ENCODE measurements around the gene KAT6B. TPM values are rescaled to one million over a fixed set of nuclear protein-coding genes. Genes with fewer than 3 reads are reported as not detected.

KAT6B gene
- total RNA-seq, 1 donor from 2014 or later, result 47.5 TPM

DNA sequence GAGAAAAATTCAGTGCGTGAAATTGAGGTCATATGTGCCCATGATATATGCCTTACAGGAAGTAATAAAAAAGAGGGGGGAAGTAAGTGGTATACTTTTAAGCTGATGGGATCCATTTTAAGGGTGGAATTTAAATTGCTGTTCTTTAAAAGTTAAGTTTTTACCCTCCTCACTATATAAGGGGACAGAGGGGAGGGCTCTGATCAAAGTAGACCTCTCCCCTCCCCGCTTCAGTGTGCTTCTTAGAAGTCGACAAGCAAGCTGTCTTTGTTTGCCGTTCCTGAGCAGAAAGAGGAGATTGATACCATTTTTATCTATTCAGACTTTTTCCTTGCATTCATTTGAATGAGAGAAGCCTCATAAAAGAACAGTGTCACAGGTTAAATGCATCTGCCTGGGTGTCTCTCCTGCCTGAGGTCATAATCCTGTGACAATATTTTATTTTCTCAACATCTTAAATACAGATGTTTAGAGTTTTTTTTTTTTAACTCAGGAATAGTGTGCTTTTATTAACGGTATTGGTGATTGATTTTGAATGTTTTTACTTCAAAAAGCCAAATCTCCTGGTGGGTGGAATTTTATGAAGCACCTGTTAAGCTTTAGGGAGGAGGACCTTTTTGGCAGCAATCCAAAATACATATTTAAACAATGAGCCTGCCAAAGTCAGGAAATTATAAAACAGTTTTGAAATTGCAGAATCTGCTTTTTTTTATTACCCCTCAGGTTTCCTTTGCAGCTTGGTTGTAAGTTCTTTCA, 141.7 kb downstream of the KAT6B start:
- DNase-seq (ENCODE audit: low spot score), result no peak
- intact Hi-C loops (cut with DNase I), result no loop called here

DNA sequence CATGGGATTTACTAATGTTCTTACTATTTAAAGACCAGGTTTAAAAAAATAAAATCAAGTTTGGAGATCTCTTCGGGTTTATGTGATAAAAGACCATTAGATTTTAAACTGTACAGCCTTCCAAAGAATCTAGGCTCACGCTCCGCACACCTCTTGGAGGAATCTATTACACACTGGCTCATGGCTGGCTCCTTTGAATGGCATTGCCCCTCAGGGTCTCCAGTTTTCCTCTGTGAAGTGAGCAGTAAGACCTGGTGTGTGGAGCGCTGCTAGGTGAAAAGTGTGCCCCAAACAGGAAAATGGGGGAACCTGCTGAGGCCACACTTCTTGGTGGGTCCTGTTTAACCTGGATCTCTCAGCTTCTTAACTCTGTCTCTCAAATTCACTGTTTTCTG, 142.3 kb downstream of the KAT6B start:
- intact Hi-C loops (cut with DNase I), result no loop called here

DNA sequence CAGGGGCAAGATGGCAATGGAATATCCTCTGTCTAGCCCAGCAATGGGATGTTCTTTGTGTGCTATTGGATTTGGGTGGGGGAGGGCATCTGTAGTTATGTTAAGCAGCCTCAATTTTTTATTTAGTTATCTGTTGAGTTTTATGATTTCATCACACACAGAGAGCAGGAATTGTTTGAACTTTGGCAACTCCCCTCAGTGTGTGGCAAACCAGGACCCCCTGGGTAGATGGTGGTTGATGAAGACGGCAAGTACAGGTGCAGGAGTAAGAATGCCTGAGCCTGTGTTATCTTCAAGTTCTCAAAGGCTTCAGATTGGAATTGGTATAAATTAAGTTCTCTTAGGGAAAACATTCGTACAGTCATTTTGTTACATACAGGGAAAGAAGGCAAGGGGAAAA, 142.7 kb downstream of the KAT6B start:
- DNase-seq (ENCODE audit: low spot score), result no peak
- intact Hi-C loops (cut with DNase I), result no loop called here

More for the DNA sequence above, 142.3 kb downstream of the KAT6B start:
- DNase-seq (ENCODE audit: low spot score), result no peak

DNA sequence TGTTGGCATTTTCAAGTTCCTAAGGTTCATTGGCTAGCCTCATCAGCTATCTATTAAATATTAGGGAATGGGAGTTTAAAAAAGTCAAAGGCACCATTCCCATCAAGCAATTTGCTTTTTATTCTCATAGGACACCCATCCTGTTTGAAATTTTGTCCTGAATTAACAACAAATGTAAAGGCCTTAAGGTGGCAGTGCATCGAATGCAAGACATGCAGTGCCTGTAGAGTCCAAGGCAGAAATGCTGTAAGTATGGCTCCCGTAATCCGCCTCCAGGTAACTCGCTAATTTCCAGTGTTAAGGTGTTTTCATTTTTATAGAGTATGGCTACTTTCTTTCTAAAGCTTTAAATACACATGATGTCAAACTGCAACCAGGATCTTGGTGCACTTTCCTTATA, 143.1 kb downstream of the KAT6B start:
- intact Hi-C loops (cut with DNase I), result no loop called here

DNA sequence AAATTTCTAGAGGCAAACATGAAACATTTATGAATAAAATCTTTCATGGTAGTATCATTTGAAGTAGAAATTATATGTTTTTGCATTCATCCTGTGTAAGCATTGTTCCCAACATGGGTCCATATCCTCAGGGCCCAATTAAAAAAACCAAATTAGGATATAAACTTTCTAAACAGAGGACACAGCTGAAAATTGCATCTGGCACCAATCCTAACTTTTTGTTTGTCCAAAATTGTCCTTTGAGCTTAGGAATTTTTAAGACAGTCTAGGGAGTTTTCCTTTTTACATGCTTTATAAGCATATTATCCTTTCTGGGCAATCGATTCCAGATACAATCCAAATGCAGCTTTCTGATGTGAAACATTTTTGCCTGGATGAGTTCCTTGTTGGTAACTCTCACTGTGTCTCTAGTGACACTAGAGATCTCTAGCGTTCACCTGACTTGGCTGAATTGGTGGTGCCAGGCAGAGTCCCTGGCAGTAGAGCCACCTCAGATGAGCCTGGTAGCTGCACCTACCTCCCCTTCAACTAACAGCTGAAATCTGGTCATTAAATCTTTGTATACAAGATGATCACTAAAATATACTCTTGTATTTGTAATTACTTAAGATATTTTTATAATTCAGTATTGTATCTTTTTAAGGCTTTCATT, 147.5 kb downstream of the KAT6B start:
- intact Hi-C loops (cut with DNase I), result no loop called here
- DNase-seq (ENCODE audit: low spot score), result no peak

More for the DNA sequence above, 143.1 kb downstream of the KAT6B start:
- no peak for DNase-seq (ENCODE audit: low spot score)

DNA sequence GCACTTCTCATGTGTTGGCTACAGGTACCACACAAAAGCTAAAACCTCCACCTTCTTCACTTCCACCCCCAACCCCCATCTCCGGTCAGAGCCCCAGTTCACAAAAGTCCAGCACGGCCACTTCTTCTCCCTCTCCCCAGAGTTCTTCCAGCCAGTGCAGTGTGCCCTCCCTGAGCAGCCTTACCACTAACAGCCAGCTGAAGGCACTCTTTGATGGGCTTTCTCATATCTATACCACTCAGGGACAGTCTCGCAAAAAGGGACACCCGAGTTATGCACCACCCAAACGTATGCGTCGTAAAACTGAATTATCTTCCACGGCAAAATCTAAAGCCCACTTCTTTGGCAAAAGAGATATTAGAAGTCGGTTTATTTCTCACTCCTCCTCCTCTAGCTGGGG, 149.4 kb downstream of the KAT6B start:
- DNase-seq (ENCODE audit: low spot score), result no peak
- intact Hi-C loops (cut with DNase I), result no loop called here

DNA sequence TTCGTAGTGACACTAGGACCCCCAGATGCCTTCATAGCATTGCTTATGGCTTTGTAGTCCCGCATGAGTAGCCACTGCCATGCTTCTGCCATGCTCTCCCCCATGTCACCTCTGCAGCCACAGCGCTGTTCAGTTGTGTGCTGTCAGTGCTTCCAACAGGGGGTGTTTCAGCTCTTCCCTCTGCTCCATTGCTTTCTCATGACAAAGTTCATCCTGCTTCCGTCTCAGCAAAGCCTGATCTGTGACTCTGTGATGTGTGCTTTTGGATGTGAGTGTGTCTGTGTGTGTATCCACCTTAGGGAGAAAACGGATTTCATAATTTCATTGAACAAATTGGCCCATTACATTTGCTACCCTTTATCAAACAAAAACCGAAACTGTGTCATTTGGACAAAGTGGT, 150.2 kb downstream of the KAT6B start:
- intact Hi-C loops (cut with DNase I), result no loop called here
- no peak for DNase-seq (ENCODE audit: low spot score)

DNA sequence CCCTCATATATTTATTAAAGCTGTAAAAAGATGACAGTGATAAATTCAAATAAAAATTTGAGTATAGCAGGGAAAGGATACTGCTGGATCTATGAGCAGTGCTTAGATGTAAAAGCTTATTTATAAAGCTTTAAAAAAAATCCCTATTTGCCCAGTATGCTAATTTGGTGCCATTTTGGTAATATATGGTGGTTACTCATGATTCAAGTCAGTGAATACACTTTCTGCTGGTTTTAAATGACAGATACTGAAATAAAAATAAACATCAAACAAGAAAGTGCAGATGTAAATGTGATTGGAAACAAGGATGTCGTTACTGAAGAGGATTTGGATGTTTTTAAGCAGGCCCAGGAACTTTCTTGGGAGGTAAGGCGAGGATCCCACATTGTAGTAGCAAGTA, 150.7 kb downstream of the KAT6B start:
- no peak for DNase-seq (ENCODE audit: low spot score)
- intact Hi-C loops (cut with DNase I), result no loop called here

DNA sequence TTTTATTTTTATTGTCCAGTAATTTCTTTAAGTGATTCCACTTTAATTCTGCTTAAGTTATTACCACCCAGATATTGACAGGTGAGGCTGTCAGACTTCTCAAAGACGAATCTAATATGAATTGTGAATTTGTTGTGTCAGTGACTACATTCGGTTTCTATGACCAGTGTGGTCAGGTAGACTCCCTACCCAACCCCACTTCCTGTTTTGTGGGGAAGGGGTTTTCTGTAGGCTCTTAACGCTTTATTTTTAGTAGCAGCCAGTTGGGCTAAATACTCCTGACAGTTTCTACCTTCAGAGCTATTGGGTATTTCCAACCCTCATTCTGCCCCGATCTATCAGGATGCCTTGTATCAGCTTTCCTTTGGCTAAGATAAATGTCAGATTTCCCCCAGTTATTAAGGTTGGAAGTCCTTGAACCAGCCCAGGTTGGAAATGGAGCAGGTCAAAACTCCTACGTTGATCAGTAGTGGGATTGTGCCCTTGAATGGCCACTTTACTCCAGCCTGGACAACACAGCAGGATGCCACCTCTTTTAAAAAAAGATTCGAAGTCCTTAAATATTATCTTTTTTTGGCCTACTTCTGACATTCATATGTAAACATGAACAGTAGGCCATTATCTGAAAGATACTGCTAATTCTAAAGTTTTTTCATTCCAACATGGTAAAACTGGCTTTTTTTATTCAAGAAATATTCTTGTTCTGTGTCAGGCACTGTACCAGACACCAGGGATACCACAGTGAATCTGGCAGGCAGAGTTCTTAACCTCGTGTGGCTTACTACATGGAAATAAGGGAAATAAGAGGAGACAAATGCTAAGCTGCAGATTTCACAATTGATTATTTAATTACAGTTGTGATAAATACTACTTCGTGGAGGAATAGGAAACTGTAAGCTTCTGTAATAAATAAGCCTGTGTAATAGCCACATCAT, 151.8 kb downstream of the KAT6B start:
- DNase-seq (ENCODE audit: low spot score), result no peak
- intact Hi-C loops (cut with DNase I), result no loop called here

DNA sequence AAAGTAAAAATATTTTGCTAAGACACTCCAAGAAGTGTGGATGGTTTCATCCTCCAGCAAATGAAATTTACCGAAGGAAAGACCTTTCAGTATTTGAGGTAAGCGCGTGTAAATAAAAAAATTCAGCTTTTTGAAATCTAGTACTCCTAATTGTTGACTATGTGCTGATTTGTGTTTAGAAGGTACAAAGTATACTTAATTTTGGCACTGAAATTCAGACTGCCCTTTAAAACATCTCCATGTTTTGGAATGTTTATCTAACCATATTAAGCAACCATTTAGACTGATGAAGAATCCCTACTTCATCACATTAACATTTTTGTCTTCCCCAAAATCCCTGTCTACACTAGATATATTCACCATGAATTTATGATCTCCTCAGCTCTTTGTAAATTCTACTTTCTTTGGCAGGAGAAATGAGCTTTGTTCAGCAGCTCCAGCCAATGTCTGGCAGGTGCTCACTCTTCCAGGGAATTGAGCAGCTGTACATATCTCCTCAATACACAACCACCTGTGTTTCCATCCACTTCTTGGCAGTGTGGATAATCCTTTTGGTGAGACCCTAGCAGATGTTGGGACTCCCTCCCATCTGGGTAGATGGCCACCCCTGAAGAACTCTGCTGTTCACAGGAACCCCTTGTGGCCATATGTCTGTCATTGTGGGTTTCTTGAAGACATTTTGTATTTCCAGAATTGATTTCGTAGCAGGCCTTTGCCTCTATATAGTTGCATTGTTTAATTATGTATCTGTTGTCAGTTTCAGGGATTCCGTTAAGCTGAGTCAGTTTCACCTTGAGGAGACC, 155.6 kb downstream of the KAT6B start:
- intact Hi-C loops (cut with DNase I), result no loop called here

DNA sequence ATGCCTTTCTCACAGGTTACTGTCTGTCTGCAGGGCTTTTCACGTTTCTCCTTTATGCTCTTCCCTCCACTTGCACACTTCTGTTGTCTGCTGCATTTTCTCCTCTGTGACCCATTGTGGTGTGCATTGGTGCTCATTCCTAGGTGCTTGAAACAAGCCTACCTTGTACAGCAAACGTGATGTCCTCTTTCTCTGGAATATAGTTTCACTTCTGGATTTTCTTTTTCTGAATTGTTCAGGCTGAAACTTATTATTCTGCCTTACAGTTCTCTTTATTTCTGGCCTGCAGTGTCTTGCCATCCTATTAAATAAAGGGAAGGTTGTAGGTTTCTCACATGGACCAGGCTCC, 156.2 kb downstream of the KAT6B start:
- intact Hi-C loops (cut with DNase I), result no loop called here
- no peak for DNase-seq (ENCODE audit: low spot score)

More for the DNA sequence above, 155.6 kb downstream of the KAT6B start:
- no peak for DNase-seq (ENCODE audit: low spot score)

DNA sequence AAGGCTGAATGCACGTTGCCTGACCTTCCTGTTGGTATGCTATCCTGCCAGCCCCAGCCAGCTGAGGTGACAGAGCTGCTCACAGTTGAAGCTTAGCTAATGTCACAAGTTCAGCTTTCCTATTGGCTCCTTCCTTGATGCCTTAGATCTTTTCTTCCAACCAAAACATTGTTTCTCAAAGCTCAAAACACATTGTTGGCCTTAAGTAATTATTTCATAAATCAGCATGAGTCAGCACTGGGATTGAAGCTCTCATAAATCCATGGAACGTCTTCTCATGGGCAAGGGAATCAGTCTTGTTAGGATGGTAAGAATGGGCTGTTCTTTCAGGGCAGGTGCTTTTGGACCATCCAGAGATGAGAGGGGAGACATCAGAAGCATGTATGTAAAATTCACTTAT, 157.0 kb downstream of the KAT6B start:
- intact Hi-C loops (cut with DNase I), result no loop called here
- DNase-seq (ENCODE audit: low spot score), result no peak

DNA sequence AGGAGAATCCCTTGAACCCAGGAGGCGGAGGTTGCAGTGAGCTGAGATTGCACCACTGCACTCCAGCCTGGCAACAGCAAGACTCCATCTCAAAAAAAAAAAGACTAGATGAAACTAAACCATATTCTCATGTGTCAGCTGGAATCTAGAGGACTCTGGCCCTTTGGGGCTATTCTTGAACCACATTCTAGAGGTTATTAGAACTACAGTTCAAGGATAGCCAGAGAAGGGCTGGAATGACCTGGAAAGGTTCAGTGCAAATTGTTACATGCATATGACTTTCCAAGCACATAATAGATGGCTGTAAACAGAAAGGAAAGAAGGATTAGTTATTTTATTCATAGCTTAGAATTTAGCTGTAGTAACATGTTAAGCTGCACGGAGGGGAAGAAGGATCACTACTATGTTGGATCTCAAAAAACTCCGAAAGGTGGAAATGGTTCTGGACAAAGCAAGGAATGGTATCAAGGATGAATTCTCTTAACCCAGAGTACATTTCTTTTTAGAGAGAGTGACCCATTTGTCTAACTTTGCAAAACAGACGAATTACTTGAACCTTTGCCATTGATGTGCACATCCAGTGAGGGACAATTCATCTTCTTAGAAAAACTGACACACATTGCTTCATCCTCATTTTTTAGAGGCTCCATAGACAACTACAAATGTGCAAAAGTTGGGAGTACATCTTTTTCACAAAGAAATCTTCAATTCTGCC, 161.1 kb downstream of the KAT6B start:
- no peak for DNase-seq (ENCODE audit: low spot score)
- intact Hi-C loops (cut with DNase I), result no loop called here

DNA sequence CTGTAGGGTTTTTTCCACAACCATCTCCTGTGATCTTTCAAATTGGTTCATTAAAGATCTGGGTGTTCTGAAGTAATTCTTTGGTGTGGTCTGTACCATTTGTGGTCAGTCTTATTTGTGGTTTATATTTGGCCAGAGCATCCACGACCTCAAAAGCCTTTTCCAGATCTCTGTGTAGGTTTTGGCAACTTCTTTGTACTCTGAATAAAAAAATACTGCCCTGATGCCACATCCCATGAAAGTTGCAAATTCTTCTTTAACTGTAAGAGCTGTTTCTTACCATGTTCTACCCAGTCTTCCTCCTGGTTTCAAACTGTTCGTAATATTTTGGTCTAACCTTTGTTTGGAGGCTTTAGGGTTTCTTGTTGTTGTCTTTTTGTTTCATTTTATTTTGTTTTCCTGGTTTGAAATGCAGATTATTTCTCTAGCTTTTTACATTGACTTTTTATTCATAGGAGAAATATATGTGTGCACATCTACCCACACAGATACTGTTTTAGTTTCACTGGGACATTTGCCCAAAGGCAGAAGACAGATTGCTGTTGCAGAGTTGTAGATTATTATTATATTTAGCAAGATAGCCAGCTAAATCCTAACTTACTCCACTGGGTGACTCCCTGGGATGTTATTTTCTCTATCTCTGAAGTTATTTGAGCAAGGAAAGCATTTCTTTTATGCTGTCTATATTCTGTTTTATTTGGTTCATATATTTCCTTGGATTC, 161.8 kb downstream of the KAT6B start:
- intact Hi-C loops (cut with DNase I), result no loop called here
- no peak for DNase-seq (ENCODE audit: low spot score)

DNA sequence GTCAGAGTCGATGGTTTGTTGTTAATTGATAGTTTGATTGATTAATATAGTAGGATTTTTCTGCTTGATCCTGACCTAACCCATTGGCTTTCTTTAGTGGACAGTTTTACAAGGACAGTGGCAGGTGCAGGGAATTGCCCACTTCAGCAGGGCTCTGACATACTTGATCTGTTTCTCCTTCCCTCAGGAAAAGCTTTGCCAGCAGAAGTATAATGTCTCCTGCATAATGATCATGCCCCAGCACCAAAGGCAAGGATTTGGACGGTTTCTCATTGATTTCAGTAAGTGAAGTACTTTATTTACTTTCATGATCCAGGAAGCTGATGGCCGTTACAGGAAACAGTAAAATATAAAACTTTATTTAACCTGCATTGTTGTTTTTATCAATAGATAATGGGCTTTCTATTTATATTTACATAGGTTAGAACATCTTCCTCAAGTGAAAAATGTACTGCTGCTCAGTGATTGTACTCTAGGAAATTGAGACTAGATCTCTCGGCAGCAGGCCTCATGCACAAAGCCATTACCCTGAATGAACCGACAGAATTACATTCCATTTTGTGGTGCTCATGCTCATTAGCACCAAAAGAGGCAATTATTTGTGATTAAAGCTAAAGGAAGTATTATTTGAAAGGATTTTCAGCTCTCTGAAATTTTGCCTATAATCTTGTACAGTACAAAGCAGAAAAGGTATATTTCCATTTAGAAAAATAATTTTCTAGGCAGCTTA, 162.6 kb downstream of the KAT6B start:
- DNase-seq (ENCODE audit: low spot score), result no peak
- intact Hi-C loops (cut with DNase I), result no loop called here

DNA sequence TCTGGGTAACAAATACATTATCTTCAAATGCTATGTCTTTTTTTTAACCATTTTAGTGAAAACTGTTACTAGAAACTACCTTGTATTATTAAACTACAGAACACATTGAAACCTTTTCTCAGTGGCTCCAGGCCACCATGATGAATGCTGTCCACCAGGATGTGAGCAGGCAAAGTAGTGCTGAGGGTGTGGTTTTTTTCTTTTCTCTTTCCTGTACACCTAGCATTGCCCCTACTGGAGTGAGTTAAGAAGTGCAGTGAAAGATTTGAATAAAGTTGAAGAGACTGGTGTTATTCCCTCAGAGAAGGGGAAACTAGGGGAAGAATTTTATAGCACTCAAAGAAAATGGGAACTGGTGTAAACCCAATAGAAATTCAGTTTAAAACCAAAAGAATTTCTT, 165.0 kb downstream of the KAT6B start:
- intact Hi-C loops (cut with DNase I), result no loop called here
- no peak for DNase-seq (ENCODE audit: low spot score)

DNA sequence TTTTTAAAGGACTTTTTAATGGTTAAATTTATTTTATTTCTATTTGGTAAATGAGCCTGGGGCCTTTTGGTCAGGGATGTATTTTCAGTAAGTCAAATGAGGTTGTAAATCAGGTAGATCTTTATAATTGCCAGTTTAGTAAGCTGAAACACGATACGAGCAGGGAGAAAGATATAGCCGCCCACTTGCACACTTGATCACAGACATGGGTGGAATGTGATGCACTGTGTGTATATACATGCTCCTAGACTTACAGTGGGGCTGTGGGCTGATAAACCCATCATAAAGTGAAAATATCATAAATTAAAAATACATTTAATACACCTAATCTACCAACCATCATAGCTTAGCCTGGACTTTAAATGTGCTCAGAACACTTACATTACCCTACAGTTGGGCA, 165.7 kb downstream of the KAT6B start:
- no peak for DNase-seq (ENCODE audit: low spot score)
- intact Hi-C loops (cut with DNase I), result no loop called here

DNA sequence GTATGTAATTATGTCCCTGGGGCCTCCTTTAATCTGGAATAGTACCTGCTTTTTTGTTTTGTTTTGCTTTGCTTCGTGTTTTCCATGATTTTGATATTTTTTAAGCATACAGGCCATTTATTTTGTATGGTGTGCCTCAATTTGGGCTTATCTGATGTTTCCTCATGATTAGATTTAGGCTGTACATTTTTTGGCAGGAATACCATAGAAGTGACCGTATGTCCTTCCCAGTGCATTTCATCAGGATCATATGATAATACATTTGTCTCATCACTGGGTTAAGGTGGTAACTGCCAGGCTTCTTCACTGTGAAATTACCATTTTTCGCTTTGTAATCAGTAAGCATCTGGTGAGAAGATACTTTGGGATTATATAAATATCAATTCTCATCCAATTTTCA, 167.2 kb downstream of the KAT6B start:
- no peak for DNase-seq (ENCODE audit: low spot score)
- intact Hi-C loops (cut with DNase I), result no loop called here
